ENCODE results near the gene TIGD1. TPM values are rescaled to one million over a fixed set of nuclear protein-coding genes. Genes with fewer than 3 reads are reported as not detected.
"Not testable (repeated sequence)": the region's sequence is repeated elsewhere in the genome, so short reads cannot be mapped to it uniquely, and the experiment has no call there.

The TIGD1 gene
- total RNA-seq, 4 donors from 2014 or later: 2.4 to 5.3 (median 4.2) TPM

GRCh38 chr2:232573042-232573441 lies 22.7 kb upstream of the TIGD1 start:
- no peak for TF ChIP-seq POLR2A (IDR thresholded peaks at IDR 0.05)
- TF ChIP-seq, protein P1, sequence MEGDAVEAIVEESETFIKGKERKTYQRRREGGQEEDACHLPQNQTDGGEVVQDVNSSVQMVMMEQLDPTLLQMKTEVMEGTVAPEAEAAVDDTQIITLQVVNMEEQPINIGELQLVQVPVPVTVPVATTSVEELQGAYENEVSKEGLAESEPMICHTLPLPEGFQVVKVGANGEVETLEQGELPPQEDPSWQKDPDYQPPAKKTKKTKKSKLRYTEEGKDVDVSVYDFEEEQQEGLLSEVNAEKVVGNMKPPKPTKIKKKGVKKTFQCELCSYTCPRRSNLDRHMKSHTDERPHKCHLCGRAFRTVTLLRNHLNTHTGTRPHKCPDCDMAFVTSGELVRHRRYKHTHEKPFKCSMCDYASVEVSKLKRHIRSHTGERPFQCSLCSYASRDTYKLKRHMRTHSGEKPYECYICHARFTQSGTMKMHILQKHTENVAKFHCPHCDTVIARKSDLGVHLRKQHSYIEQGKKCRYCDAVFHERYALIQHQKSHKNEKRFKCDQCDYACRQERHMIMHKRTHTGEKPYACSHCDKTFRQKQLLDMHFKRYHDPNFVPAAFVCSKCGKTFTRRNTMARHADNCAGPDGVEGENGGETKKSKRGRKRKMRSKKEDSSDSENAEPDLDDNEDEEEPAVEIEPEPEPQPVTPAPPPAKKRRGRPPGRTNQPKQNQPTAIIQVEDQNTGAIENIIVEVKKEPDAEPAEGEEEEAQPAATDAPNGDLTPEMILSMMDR (IDR thresholded peaks at IDR 0.05): no peak
- TF ChIP-seq EP300 (IDR thresholded peaks at IDR 0.05): no peak
- Histone ChIP-seq H3K9me3 (no peaks in the 10 kb centered on the region), H3K36me3 (peaks cover 0 to 89% (median 0%) of the 10 kb centered on the region in 3 donors), H3K27me3 (no peaks in the 10 kb centered on the region), H3K27ac (no peak overlapping the region), H3K4me1 (peaks cover 0 to 4% (median 0%) of the 10 kb centered on the region in 4 donors), H3K4me3 (no peak overlapping the region)
- no peak for DNase-seq (ENCODE audit: low spot score in 2 of 2)

DNA sequence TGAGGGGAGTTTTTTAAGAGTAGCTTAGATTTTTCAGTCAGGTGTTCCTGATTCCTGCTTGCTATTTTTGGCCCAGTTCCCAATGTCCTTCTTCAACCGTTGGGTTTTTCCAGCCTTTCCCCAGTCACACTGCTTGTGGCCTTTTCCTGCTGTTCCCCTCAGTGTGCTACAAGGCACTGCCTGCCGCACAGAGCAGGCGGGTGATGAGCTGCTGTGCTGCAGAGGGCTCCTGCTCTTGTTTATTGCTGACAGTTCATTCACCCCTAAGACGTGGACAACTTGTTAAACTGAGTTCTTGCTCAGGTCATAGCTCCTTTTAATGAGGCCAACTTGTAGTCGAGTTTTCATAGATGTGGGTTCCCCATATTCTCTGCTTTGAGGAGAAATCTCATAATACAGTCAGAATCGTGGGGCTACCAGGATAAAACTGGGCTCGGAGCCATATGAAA lies 20.7 kb upstream of the TIGD1 start:
- Histone ChIP-seq H3K4me3 (no peak overlapping the region), H3K36me3 (peaks cover 0 to 97% (median 15%) of the 10 kb centered on the region in 3 donors), H3K4me1 (peaks cover 0 to 4% (median 0%) of the 10 kb centered on the region in 4 donors), H3K27me3 (no peaks in the 10 kb centered on the region), H3K9me3 (no peaks in the 10 kb centered on the region), H3K27ac (peak overlapping the region in 1 of 4 donors; percentile 17)
- no peak for DNase-seq (ENCODE audit: low spot score in 2 of 2)
- WGBS, 2 donors: 39 to 59% methylated on average over 7 of the region's 7 CpGs
- no peak for TF ChIP-seq EP300 (IDR thresholded peaks at IDR 0.05)

DNA sequence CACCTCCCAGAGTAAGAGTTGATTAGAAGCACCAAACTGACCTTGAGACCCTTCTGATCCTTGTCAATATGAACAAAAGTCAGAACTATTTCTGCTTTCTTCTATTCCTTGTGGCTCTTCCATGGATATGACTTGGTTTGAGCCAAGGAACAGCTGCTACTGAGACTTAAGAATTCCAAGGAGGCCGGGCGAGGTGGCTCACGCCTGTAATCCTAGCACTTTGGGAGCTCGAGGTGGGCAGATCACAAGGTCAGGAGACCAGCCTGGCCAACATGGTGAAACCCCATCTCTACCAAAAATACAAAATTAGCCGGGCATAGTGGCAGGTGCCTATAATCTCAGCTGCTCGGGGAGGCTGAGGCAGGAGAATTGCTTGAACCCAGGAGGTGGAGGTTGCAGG lies 20.1 kb upstream of the TIGD1 start:
- not testable (repeated sequence) for H3K9me3 ChIP-seq; H3K4me3 ChIP-seq; H3K4me1 ChIP-seq; DNase-seq (ENCODE audit: low spot score in 2 of 2); H3K27me3 ChIP-seq
- H3K36me3 ChIP-seq: peaks cover 0 to 99% (median 21%) of the 10 kb centered on the region in 3 donors
- WGBS, 2 donors: 93 to 94% methylated on average over 6 of the region's 6 CpGs
- H3K27ac ChIP-seq: peak overlapping the region in 1 of 4 donors; percentile 17

GRCh38 chr2:232569541-232569940 lies 19.2 kb upstream of the TIGD1 start:
- H3K27ac ChIP-seq: no peak overlapping the region
- no peaks in the 10 kb centered on the region for H3K27me3 ChIP-seq
- 94 to 95% methylated on average over 9 of the region's 9 CpGs for WGBS, 2 donors
- TF ChIP-seq POLR2A (IDR thresholded peaks at IDR 0.05) (no peak), EP300 (IDR thresholded peaks at IDR 0.05) (no peak)
- TF ChIP-seq, protein P1 (IDR thresholded peaks at IDR 0.05): no peak
- H3K4me3 ChIP-seq: no peak overlapping the region
- peaks cover 0 to 4% (median 0%) of the 10 kb centered on the region in 4 donors for H3K4me1 ChIP-seq
- DNase-seq (ENCODE audit: low spot score in 2 of 2): no peak
- peaks cover 0 to 99% (median 29%) of the 10 kb centered on the region in 3 donors for H3K36me3 ChIP-seq
- H3K9me3 ChIP-seq: no peaks in the 10 kb centered on the region

DNA sequence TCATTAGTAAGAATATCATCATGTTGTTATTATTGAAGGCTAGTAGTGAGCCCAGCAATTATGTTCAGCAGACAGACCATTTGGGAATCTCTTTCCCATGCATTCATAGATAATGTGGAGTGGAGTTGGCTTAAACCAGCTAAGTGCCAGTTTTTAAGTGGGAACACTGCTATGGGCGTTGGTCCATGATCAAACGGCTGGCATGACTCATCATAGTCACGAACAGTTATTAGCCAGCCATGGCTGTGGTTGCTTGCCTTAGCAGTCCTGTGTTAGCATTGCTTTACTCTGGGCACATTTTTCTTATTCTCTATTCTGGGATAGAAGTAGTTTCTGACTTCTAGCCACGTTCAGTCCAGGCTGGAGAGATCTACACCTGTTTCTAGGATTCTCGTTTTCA lies 17.8 kb upstream of the TIGD1 start:
- Histone ChIP-seq H3K27me3 (no peaks in the 10 kb centered on the region), H3K27ac (no peak overlapping the region), H3K9me3 (no peaks in the 10 kb centered on the region), H3K4me1 (peaks cover 0 to 4% (median 0%) of the 10 kb centered on the region in 4 donors), H3K36me3 (peaks cover 0 to 99% (median 33%) of the 10 kb centered on the region in 3 donors), H3K4me3 (no peak overlapping the region)
- WGBS, 2 donors: 75 to 77% methylated on average over 5 of the region's 5 CpGs
- DNase-seq (ENCODE audit: low spot score in 2 of 2): no peak
- TF ChIP-seq POLR2A (IDR thresholded peaks at IDR 0.05) (no peak), EP300 (IDR thresholded peaks at IDR 0.05) (no peak)
- TF ChIP-seq, protein P1 (IDR thresholded peaks at IDR 0.05): no peak

- no peak overlapping the region for H3K4me3 ChIP-seq
- H3K9me3 ChIP-seq: no peaks in the 10 kb centered on the region
- DNase-seq (ENCODE audit: low spot score in 2 of 2): no peak
- TF ChIP-seq, protein P1 (IDR thresholded peaks at IDR 0.05): no peak
- TF ChIP-seq POLR2A (IDR thresholded peaks at IDR 0.05): no peak
- TF ChIP-seq EP300 (IDR thresholded peaks at IDR 0.05): no peak
- H3K27me3 ChIP-seq: no peaks in the 10 kb centered on the region
- peaks cover 0 to 4% (median 0%) of the 10 kb centered on the region in 4 donors for H3K4me1 ChIP-seq
- H3K27ac ChIP-seq: no peak overlapping the region
- peaks cover 0 to 99% (median 33%) of the 10 kb centered on the region in 3 donors for H3K36me3 ChIP-seq
Measured at GRCh38 chr2:232567721-232568120, 17.4 kb upstream of the TIGD1 start.
